Omental fat pad (tissue), 4 donors: Measurements from ENCODE around the gene FGF4. TPM values are rescaled to one million over a fixed set of nuclear protein-coding genes. Genes with fewer than 3 reads are reported as not detected.

Experiments
- ATAC-seq: fragments of 150-250 bp; one replicate; pipeline ENCODE4 v1.9.1; 2016; ENCODE audit warnings: mild to moderate bottlenecking, moderate library complexity; ENCODE audit not compliant: low FRiP score
- DNase-seq: peaks from one replicate; pipeline ENCODE4 v3.0.0-alpha.2; 2019; ENCODE audit warnings: low spot score
- total RNA-seq, 4 donors: library from RNA; depleted of rRNA; stranded (reverse); fragments of >200 nt; gene quantifications; one replicate each; pipeline ENCODE4 v1.1.0, GENCODE V29; 2016
- TF ChIP-seq, protein P1 (sequence below), 3 donors: fragments of 450-650 bp; IDR thresholded peaks; one replicate each; pipeline ENCODE4 v1.5.1; 2016 to 2017; ENCODE audit warnings: antibody characterized with exemption in 3 of 3, mild to moderate bottlenecking in 3 of 3, moderate library complexity in 2 of 3

The FGF4 gene
- total RNA-seq, 4 donors from 2014 or later, result not detected

DNA sequence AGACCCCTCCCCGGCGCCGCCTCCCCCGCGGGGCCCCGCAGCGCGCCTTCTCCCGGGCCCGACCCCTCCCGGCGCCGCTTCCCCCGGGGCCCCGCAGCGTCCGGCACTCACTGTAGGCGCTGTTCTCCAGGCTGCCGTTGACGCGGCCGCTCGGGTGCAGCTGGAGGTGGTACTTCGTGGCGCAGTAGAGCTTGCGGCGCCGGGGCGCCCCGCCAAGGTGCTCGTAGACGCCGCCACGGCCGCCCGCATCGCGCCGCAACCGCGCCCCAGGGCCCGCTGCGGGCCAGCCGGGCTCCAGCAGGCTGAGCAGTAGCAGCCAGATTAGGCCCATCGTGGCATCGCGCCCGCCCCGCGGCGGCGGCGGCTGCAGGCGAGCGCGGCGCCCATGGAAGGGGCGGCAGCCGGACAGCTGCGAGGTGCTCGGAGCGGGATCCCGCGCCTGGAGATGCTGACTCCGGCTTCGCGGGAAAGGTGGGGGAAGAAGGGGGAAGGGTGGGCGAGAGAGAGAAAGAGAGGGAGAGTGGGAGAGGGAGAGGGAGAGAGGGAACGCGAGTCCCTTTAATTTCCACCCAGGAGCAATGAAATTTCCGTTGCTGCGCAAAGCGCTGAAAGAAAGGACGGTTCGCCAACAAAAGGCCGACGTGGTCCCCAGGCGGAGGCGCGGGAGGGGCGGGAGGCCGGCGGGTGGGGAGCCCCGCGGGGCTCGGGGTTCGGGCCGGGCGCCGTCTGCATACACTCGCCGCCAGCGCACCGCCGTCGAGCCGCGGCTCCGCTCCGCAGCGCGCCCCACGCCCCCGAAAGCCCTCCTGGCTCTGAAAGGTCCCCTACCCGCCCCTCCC, 43.7 kb upstream of the FGF4 start, which contains the start of gene FGF3:
Gene FGF3 (minus strand): TSS at position 814 of the 839 bp plus-strand sequence. CDS start 483 bp downstream, at position 331.
- DNase-seq (no peak), ATAC-seq (no peak)
- TF ChIP-seq, protein P1, sequence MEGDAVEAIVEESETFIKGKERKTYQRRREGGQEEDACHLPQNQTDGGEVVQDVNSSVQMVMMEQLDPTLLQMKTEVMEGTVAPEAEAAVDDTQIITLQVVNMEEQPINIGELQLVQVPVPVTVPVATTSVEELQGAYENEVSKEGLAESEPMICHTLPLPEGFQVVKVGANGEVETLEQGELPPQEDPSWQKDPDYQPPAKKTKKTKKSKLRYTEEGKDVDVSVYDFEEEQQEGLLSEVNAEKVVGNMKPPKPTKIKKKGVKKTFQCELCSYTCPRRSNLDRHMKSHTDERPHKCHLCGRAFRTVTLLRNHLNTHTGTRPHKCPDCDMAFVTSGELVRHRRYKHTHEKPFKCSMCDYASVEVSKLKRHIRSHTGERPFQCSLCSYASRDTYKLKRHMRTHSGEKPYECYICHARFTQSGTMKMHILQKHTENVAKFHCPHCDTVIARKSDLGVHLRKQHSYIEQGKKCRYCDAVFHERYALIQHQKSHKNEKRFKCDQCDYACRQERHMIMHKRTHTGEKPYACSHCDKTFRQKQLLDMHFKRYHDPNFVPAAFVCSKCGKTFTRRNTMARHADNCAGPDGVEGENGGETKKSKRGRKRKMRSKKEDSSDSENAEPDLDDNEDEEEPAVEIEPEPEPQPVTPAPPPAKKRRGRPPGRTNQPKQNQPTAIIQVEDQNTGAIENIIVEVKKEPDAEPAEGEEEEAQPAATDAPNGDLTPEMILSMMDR (IDR thresholded peaks at IDR 0.05), result no peak

DNA sequence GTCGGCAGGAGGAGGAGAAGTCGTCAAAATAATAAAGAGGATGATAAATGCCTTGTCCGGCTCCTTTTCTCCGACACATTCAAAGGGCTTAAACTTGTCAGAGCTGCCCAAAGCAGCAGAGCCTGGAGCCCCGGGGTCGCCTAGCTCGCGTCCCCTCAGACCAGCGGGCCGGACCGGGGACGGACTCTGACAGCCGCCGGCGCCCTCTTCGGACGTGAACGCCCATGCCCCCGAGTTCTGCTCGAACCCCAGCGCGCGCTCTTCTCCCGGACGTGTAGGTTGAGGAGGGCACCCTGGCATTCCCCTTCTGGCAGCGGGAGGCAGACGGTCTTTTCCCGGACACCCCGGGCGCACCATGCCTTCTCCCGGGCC, 43.1 kb upstream of the FGF4 start:
- TF ChIP-seq, protein P1 (IDR thresholded peaks at IDR 0.05), result no peak
- no peak for ATAC-seq
- DNase-seq, result no peak

DNA sequence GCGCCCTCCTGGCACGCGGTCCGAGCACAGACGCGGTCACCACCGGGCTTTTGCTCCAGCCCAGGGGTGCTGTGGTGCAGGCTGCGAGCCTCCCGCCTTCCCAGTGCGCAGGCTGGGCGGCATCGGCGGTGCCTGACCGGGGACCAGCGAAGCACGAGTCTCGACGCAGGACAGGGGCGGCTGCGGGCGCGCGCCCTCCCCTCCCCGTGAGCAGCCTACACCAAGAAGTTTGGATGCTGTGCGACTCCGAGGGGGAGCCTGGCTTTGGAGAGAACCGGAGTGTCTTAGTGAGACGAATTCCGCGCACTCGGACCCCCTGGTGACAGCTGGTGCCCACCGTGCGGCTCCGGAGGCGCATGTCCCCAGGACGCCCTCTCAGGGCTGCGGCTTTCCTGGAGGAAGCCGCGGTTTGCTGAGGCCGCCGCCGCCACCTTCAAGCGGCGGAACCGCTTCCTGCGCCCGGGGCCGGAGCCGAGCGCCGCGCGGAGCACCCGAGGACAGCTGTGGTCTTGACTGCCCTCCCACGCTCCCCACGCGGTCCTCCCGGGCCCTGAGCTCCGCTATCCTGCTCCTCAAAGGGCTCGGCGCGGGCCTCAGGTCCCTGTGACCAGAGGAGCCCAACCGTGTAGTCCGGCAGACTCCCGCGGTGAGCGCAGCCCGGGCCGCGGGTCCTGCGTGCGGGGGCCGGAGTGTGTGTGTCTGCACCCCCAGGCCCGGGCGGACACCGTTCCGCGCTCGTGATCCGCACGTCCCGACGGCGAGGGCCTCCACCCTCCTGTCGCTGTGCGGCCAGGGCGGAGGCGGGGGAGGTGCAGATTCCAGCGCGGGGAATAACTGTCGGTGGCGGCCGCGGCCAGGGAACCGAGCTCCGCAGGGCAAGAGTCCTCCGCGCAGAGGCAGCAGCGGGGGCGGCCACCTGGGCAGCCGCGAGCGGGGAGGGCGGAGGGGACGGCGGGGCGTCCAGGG, 42.4 kb upstream of the FGF4 start:
- DNase-seq, result no peak
- no peak for ATAC-seq

DNA sequence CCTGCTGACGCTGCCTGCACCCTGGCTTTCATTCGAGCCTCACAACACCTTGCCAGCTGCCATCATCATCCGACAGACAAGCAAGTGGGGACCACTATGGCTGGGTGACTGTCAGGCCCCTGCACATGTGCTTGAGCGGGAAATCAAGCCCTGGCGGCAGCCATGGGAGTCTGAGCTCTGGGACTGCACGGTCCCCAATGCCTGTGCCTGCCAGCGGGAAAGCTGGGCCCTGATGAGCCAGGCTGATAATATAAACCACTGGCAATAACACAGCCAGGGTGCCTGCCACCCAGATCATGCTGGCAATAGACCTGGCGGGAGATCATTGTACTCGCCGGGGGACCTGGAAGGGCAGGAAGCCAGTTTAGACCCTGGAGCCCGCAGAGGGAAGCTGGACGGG, 41.5 kb upstream of the FGF4 start:
- ATAC-seq (no peak), DNase-seq (no peak)
- TF ChIP-seq, protein P1 (IDR thresholded peaks at IDR 0.05), result no peak

More for the DNA sequence above, 42.4 kb upstream of the FGF4 start:
- TF ChIP-seq, protein P1 (IDR thresholded peaks at IDR 0.05), result no peak

DNA sequence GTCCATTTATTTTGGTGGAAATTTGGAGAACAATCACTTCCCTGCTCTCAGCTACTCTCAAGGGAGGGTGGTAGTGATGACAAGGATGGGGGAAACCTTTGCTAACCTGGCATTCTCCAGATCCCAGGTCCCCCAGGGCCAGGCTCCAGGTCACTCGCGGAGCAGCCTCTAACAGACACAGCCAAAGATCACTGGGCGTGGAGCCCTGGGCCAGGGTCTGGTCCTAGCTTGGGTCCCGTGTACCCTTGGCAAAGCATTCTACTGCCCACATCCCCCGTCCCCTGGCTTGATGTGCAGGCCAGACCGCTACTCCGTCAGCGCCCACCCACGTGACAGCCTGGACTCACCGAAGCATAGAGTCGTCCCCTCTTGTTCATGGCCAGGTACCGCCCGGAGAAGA, 40.8 kb upstream of the FGF4 start:
- no peak for ATAC-seq
- TF ChIP-seq, protein P1 (IDR thresholded peaks at IDR 0.05), result no peak
- no peak for DNase-seq

DNA sequence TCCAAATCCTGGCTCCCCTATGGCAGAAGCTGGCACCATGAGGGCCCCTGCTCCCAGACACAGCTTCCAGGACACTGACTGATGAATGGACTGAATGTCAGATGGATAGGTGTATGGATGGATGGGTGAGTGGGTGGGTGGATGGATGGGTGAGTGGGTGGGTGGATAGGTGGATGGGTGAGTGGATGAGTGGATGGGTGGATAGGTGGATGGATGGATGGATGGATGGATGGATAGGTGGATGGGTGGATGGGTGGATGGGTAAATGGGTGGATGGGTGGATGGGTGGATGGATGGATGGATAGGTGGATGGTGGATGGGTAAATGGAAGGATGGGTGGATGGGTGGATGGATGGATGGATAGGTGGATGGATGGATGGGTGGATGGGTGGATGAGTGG, 39.8 kb upstream of the FGF4 start:
- TF ChIP-seq, protein P1 (IDR thresholded peaks at IDR 0.05), result no peak
- ATAC-seq (no peak), DNase-seq (no peak)
